GM12801 (cell line): Measurements from ENCODE around the gene CAMKMT.

Experiments
- TF ChIP-seq, protein P1 (sequence below): IDR thresholded peaks from one replicate; pipeline ENCODE4 v1.5.1; 2011; ENCODE audit warnings: control low read depth; ENCODE audit not compliant: insufficient read length; ENCODE audit errors: extremely low read depth

Gene CAMKMT

DNA sequence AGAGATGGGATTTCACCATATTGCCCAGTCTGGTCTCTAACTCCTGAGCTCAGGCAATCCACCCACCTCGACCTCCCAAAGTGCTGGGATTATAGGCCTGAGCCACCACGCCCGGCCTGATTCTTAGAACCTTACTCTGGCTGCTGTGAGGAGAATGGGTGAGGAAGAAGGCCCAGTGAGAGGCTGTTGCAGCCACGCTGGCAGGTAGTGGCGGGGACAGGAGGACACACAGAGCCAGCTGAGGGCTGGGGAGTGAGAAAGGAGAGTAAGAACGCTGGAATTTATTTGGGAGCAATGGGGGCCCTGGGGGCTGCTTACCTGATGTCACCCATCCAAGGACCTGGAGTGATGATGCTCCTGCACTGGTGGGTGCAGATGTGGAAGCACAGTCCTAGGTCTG, 425.9 kb downstream of the CAMKMT start:
- TF ChIP-seq, protein P1, sequence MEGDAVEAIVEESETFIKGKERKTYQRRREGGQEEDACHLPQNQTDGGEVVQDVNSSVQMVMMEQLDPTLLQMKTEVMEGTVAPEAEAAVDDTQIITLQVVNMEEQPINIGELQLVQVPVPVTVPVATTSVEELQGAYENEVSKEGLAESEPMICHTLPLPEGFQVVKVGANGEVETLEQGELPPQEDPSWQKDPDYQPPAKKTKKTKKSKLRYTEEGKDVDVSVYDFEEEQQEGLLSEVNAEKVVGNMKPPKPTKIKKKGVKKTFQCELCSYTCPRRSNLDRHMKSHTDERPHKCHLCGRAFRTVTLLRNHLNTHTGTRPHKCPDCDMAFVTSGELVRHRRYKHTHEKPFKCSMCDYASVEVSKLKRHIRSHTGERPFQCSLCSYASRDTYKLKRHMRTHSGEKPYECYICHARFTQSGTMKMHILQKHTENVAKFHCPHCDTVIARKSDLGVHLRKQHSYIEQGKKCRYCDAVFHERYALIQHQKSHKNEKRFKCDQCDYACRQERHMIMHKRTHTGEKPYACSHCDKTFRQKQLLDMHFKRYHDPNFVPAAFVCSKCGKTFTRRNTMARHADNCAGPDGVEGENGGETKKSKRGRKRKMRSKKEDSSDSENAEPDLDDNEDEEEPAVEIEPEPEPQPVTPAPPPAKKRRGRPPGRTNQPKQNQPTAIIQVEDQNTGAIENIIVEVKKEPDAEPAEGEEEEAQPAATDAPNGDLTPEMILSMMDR, result no peak

DNA sequence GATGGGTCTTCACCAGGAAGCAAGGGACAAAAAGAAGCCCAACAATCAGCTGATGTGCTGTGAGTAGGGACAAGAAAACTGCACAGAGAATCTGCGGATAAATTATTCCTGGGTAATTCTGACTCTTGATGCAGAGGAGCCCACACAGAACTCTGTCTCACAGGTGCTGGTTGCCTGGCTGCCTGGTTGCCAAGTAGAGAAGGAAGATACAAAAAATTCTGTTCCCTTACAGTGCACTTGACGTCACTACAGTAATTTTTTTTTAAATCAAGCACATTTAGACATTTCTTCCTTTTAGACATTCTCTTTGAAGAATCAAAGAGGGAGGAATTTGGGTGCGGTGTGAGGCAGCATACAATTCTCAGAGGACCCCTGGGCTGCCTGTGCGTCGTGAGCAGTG, 427.7 kb downstream of the CAMKMT start:
- TF ChIP-seq, protein P1, result no peak

DNA sequence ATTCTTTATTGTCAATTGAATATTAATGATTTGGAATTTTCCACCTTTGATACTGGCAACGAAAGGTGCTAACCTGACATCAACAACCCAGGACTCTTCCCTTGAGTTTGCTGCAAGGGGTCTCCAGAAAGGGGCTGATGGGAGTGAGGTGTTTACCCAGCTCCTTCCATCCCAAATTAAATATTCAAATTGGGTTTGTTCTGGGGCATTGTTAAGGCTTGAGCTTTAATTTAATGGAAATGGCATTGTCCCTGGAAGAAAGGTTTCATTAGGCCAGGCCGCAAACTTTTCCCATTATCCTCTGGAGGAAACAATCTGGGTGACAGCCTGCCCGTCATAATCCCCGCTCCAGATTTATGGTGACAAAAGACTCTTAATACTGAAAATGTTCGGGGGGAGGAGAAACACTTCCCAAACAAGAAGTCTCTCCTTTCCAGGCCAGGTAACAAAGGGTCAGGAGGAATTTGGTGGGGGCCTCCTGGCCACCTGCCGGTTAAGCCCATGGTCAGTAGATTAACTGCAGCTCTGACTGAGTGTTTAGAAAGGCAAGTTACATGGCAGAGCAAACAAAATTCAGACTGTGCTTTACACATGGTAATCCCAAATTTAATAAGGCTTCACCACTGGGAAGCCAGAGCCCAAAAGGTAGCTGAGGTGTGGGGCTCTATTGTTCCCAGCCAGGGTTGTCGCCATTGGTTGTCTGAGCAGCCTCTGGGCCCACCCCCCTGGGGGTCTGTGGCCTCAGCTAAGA, 428.4 kb downstream of the CAMKMT start:
- TF ChIP-seq, protein P1, result no peak

- TF ChIP-seq, protein P1, result no peak
These were observed 431.6 kb downstream of the CAMKMT start for GRCh38 chr2:44793322-44793870.

GRCh38 chr2:44796771-44797170, 435.0 kb downstream of the CAMKMT start:
- TF ChIP-seq, protein P1, result no peak

DNA sequence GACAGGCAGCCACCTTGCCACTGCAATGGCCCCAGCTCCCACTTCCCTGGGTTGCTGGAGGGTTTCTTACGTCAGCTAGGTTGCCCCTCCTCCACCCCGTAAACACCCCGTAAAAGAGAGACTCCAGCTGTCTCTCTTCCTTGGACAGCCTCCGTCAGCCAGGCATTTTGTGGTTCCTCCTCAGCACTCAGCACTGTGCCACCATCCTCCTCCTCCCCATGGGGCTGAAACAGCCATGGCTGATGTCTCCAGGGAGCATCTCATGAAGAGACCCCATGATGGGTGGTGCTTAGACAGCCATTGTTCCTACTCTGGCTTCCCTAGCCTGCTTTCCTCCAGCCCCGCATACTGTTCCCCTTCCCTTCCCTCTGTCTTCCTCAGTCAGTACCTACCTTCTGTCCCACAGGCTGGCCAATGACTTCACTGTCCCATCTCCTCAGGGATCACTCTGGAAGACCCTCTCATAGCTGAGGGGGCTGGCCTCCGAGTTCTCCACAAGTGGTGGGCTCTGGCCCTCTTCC, 436.5 kb downstream of the CAMKMT start:
- TF ChIP-seq, protein P1, result no peak

DNA sequence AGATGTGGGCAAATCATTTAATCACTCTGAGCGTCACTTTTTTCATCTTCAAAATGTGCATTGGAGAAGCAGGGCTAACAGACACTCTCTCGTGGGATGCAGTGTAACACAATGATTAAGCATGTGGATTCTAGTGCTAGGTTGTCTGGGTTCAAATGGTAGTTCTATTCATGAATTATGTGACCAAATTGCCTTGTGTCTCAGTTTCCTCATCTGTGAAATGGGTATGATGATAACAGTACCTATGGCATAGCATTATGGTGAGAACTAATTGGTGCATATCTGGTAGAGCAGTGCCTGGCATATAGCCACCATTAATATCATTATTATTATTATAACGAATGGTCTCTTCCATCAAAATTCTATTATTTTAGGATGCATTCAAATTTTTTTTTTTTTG, 437.4 kb downstream of the CAMKMT start:
- TF ChIP-seq, protein P1, result no peak
